Esophagus squamous epithelium (tissue), 5 donors: ENCODE measurements around the gene C4orf36. TPM values are rescaled to one million over a fixed set of nuclear protein-coding genes. Genes with fewer than 3 reads are reported as not detected.

Experiments
- DNase-seq: peaks from one replicate; lab custom pipeline; 2025; lab: John Stamatoyannopoulos, UW
- H3K27ac ChIP-seq, 4 donors: fragments of 200-600 bp; sonication (generic); one replicate each; pipeline ENCODE4 v1.5.1; 2016 to 2019; ENCODE audit warnings: mild to moderate bottlenecking in 1 of 4
- H3K27me3 ChIP-seq, 4 donors: fragments of 200-600 bp; sonication (generic); 1 replicate in 3 of 4; 2 replicates in 1 of 4; pipeline versions ENCODE4 v1.5.1 to v1.6.0; 2017 to 2021; ENCODE audit warnings: antibody characterized with exemption in 1 of 4
- H3K36me3 ChIP-seq, 3 donors: fragments of 200-600 bp; sonication (generic); one replicate each; pipeline ENCODE4 v1.5.1; 2016 to 2019
- H3K4me1 ChIP-seq, 3 donors: fragments of 200-600 bp; sonication (generic); one replicate each; pipeline ENCODE4 v1.5.1; 2017 to 2019
- H3K4me3 ChIP-seq, 4 donors: fragments of 200-600 bp; sonication (generic); 1 replicate in 3 of 4; 2 replicates in 1 of 4; pipeline ENCODE4 v1.5.1; 2016 to 2019; ENCODE audit warnings: mild to moderate bottlenecking in 2 of 4, moderate library complexity in 1 of 4
- H3K9me3 ChIP-seq, 3 donors: fragments of 200-600 bp; sonication (generic); one replicate each; pipeline ENCODE4 v1.5.1; 2016 to 2019
- CTCF ChIP-seq, 6 experiments: fragments of 450-650 bp in 4 of 6; fragments of 200-600 bp in 2 of 6; sonication (generic) in 2 of 6; IDR thresholded peaks; one replicate each; pipeline ENCODE4 v1.5.1; 2016 to 2019; ENCODE audit warnings: antibody characterized with exemption in 6 of 6, mild to moderate bottlenecking in 4 of 6, moderate library complexity in 4 of 6
- POLR2A ChIP-seq, 4 donors: fragments of 450-650 bp; IDR thresholded peaks; one replicate each; pipeline ENCODE4 v1.6.1; 2017; ENCODE audit warnings: antibody characterized with exemption in 4 of 4, mild to moderate bottlenecking in 4 of 4, moderate library complexity in 3 of 4
- WGBS, 2 donors: methylation state at CpG; one replicate each; pipeline ENCODE4 v1.1.5; 2018; 5-methylcytosine and 5-hydroxymethylcytosine counted together
- intact Hi-C: fragments of 100-400 bp; cut with DNase I; formaldehyde crosslinking; loops from one replicate; pipeline ENCODE4 v1.15.0; 2022
- total RNA-seq, 4 donors: library from RNA; depleted of rRNA; stranded (reverse); fragments of >200 nt; gene quantifications; one replicate each; pipeline ENCODE4 v1.1.0, GENCODE V29; 2016
- donor health status: DM: yes; HTN: yes; CAD: no.

Gene C4orf36
- total RNA-seq: 1 to 10 TPM; 1.3 to 5.0 (median 2.7) TPM

- TF ChIP-seq POLR2A (IDR thresholded peaks at IDR 0.05) (peak in 2 of 4 donors; percentile 32 to 39), CTCF (IDR thresholded peaks at IDR 0.05) (peak in 1 of 6 experiments; percentile 6)
- peaks cover 0 to 7% (median 0%) of the 10 kb centered on the region in 3 donors for H3K36me3 ChIP-seq
- peak; percentile 6 for DNase-seq
- peak within 1 kb of the TSS; percentile 89 to 98 (median 94) for H3K27ac ChIP-seq
- peaks cover 3 to 38% (median 4%) of the 10 kb centered on the region in 3 donors for H3K4me1 ChIP-seq
- 2 to 6% methylated on average over 4 to 21 of the region's 84 CpGs for WGBS, 2 donors
- no peaks in the 10 kb centered on the region for H3K9me3 ChIP-seq
- no peaks in the 10 kb centered on the region for H3K27me3 ChIP-seq
- intact Hi-C loops: no loop called here
- peak within 1 kb of the TSS; percentile 68 to 85 (median 75) for H3K4me3 ChIP-seq
Measured at GRCh38 chr4:86891762-86892635, at the start of gene C4orf36. Gene C4orf36 (minus strand): TSS chr4:86892422. CDS start chr4:86891520, 902 bp downstream.

- Histone ChIP-seq H3K27me3 (no peaks in the 10 kb centered on the region), H3K4me3 (no peak overlapping the region), H3K36me3 (no peaks in the 10 kb centered on the region), H3K4me1 (peaks cover 40 to 81% (median 43%) of the 10 kb centered on the region in 3 donors), H3K27ac (peak overlapping the region in 1 of 4 donors; percentile 99), H3K9me3 (no peaks in the 10 kb centered on the region)
- no peak for DNase-seq
- intact Hi-C loops: no loop called here
- TF ChIP-seq POLR2A (IDR thresholded peaks at IDR 0.05): no peak
- TF ChIP-seq CTCF (IDR thresholded peaks at IDR 0.05): no peak
- WGBS, 2 donors: 94 to 97% methylated on average over 6 to 15 of the region's 15 CpGs
Measured at GRCh38 chr4:86940920-86941460, 48.8 kb upstream of the C4orf36 start.

GRCh38 chr4:86939729-86940575, 47.7 kb upstream of the C4orf36 start:
- TF ChIP-seq CTCF (IDR thresholded peaks at IDR 0.05) (no peak), POLR2A (IDR thresholded peaks at IDR 0.05) (no peak)
- no peaks in the 10 kb centered on the region for H3K36me3 ChIP-seq
- peak overlapping the region; percentile 37 to 99 (median 72) for H3K27ac ChIP-seq
- 60 to 69% methylated on average over 8 of the region's 8 CpGs for WGBS, 2 donors
- no peaks in the 10 kb centered on the region for H3K27me3 ChIP-seq
- DNase-seq: peak; percentile 6
- intact Hi-C loops: no loop called here
- H3K4me3 ChIP-seq: peak overlapping the region in 2 of 4 donors; percentile 5 to 8
- peaks cover 39 to 74% (median 40%) of the 10 kb centered on the region in 3 donors for H3K4me1 ChIP-seq
- no peaks in the 10 kb centered on the region for H3K9me3 ChIP-seq

GRCh38 chr4:86938771-86939520, 46.7 kb upstream of the C4orf36 start:
- 47 to 50% methylated on average over 4 of the region's 4 CpGs for WGBS, 2 donors
- H3K4me1 ChIP-seq: peaks cover 36 to 75% (median 40%) of the 10 kb centered on the region in 3 donors
- H3K36me3 ChIP-seq: no peaks in the 10 kb centered on the region
- peak overlapping the region in 2 of 4 donors; percentile 8 to 12 for H3K4me3 ChIP-seq
- TF ChIP-seq CTCF (IDR thresholded peaks at IDR 0.05) (no peak), POLR2A (IDR thresholded peaks at IDR 0.05) (no peak)
- H3K27ac ChIP-seq: peak overlapping the region; percentile 48 to 99 (median 77)
- DNase-seq: no peak
- no peaks in the 10 kb centered on the region for H3K27me3 ChIP-seq
- H3K9me3 ChIP-seq: no peaks in the 10 kb centered on the region
- intact Hi-C loops: no loop called here
